AG04449 (cell line): ENCODE results near the gene KRTAP19-8.

Experiments
- CTCF ChIA-PET: fragments of 350-600 bp; formaldehyde crosslinking; extraction: SDS; loops from one replicate; lab custom pipeline; 2021; ENCODE audit warnings: antibody characterized with exemption; lab: Yijun Ruan, JAX
- POLR2A ChIA-PET: fragments of 400-600, 350-600 bp; formaldehyde crosslinking; extraction: SDS; loops from one replicate; lab custom pipeline; 2020; ENCODE audit warnings: antibody characterized with exemption, inconsistent platforms; lab: Yijun Ruan, JAX
- DNase-seq: peaks from one replicate; pipeline ENCODE4 v3.0.0-alpha.2; 2010; ENCODE audit warnings: low read depth, low spot score
- H3K4me3 ChIP-seq: 2 replicates; pipeline ENCODE4 v1.5.1; 2011; ENCODE audit warnings: low read depth, mild to moderate bottlenecking, control low read depth, low read length
- TF ChIP-seq, protein P1 (sequence below): IDR thresholded peaks from one replicate; pipeline ENCODE4 v1.5.1; 2011; ENCODE audit warnings: mild to moderate bottlenecking, moderate library complexity, low read length, control low read depth, inconsistent platforms; ENCODE audit not compliant: insufficient read depth; ENCODE audit errors: missing control alignments

Gene KRTAP19-8

DNA sequence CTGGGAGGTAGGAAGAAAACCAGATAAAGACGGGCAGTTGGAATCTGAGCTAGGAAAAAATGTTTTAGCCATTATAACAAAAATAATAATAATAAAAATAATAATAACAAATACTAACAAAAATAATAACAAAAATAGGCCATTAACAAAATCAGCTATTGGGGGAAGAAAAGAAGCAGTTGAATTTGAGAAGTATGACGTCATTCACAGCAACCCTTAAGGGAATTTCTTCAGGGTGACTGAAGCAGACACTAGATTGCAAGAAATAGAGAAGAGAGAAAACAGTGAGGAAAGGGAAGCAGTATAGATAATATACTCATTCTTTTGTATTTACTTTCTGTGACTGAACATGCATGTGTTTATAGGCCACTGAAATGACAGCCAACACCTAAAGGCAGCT, 20.0 kb downstream of the KRTAP19-8 start:
- TF ChIP-seq, protein P1, sequence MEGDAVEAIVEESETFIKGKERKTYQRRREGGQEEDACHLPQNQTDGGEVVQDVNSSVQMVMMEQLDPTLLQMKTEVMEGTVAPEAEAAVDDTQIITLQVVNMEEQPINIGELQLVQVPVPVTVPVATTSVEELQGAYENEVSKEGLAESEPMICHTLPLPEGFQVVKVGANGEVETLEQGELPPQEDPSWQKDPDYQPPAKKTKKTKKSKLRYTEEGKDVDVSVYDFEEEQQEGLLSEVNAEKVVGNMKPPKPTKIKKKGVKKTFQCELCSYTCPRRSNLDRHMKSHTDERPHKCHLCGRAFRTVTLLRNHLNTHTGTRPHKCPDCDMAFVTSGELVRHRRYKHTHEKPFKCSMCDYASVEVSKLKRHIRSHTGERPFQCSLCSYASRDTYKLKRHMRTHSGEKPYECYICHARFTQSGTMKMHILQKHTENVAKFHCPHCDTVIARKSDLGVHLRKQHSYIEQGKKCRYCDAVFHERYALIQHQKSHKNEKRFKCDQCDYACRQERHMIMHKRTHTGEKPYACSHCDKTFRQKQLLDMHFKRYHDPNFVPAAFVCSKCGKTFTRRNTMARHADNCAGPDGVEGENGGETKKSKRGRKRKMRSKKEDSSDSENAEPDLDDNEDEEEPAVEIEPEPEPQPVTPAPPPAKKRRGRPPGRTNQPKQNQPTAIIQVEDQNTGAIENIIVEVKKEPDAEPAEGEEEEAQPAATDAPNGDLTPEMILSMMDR: no peak
- ChIA-PET POLR2A (no interaction called here), CTCF (no interaction called here)
- no peak for DNase-seq
- no peak overlapping the region for H3K4me3 ChIP-seq

DNA sequence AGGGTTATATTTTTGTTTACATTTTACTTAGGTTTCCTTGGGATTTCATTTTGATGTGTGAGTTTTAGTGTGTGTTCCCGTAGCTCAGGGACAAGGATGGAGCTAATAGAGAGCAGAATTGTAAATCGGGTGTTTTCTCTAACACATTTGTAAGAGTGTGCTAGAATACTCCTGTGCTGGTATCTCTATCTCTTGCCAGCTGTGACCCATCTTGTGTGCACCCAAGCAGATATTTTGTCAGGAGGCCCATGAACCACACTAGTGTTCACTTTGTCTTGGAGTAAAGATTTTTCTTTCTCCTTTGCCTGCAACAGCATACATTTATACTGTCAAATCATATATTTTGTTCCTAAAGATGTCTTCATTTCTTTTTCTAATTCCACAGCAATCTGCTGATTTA, 23.4 kb downstream of the KRTAP19-8 start:
- CTCF ChIA-PET: no interaction called here
- TF ChIP-seq, protein P1: no peak
- H3K4me3 ChIP-seq: no peak overlapping the region
- POLR2A ChIA-PET: no interaction called here
- no peak for DNase-seq

DNA sequence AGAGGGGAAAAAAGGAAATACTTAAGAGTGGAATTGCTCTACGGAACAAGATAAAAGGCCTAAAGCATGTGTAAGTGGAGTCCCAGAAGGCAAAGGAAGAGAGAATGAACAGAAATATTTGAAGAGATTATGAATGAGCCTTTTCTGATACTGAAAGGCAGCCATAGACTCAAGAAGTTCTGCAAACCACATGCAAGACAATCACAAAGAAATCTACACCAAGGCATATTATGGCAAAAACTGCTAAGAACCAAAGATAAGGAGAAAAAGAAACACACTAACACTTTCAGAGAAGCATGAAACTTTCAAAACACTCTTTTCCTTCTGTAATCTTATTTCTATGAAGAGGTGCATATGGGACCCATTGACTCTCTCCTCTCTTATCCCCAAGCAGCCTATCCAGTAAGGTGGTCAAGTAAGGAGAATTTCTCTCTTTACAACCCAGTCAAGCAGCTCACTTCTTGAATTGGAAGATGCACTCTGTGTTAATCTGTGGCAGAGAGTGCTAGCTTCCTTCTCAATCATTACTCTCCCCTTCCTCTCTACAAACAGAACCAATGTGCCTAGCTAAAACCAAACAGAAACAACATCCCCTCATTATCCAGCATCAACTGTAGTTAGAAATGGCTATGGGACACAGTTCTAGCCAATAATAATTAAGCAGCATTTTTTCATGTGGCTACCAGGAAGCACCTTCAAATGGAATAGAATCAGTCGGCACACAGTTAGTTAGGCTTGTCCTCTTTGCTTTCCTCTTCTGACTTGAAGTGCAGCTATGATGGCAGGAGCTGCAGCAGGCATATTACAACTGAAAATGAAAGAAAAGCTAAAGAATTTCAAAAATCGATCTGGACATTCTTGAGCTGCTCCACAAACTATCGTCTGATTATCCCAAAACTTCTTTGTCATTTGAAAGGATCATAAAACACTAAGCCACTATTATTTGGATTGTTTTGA, 25.9 kb downstream of the KRTAP19-8 start:
- DNase-seq: no peak
- ChIA-PET CTCF (no interaction called here), POLR2A (no interaction called here)
- TF ChIP-seq, protein P1: no peak
- H3K4me3 ChIP-seq: no peak overlapping the region

DNA sequence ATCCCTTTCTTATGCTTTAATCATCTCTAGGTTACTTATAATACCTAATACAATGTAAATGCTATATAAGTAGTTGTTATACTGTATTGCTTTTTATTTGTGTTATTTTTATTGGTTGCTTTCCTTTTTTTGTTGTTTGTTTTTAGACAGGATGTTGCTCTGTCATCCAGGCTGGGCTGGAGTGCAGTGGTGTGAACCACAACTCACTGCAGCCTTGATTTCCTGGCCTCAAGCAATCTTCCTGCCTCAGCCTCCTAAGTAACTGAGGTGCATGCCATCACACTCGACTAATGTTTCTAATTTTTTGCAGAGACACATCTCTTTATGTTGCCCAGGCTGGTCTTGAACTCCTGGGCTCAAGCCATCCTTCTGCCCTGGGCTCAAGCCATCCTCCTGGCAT, 26.9 kb downstream of the KRTAP19-8 start:
- H3K4me3 ChIP-seq: no peak overlapping the region
- ChIA-PET CTCF (no interaction called here), POLR2A (no interaction called here)
- no peak for DNase-seq
- TF ChIP-seq, protein P1: no peak

DNA sequence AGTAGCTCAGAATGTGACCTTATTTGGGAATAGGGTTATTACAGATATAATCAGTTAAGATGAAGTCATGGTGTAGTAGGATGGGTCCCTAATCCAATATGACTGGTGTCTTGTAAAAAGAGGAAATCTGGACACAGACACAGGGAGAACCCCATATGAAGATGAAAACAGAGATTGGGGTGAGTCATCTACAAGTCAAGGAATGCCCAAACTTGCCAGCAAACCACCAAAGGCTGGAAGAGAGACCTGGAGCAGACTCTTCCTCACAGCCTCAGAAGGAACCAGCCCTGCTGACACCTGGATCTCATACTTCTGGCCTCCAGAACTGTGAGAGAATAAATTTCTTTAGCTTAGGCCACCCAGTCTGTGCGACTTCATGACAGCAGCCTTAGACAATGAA, 29.9 kb downstream of the KRTAP19-8 start:
- no peak for DNase-seq
- TF ChIP-seq, protein P1: no peak
- no peak overlapping the region for H3K4me3 ChIP-seq
- ChIA-PET POLR2A (no interaction called here), CTCF (no interaction called here)

DNA sequence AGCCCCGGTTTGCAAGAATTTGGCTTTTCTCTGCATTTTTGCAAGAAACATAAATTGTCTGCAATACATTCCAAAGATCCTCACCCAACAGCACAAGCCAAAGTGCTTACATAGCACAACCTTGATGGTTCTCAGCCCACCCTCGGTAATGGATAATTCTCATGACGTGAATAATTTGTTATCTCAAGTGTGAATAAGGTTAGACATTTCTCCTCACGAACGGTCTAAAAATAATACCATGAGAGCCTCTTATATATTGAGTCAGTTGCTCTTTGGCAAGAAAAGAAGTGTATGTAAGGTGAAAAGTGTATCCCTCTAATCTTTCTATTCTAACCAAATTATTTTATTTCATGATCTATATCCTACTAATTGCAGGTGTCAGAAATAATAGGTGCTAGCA, 33.3 kb downstream of the KRTAP19-8 start:
- H3K4me3 ChIP-seq: no peak overlapping the region
- ChIA-PET POLR2A (no interaction called here), CTCF (no interaction called here)
- TF ChIP-seq, protein P1: no peak
- no peak for DNase-seq
